ENCODE measurements around the gene SPC25. TPM values are rescaled to one million over a fixed set of nuclear protein-coding genes. Genes with fewer than 3 reads are reported as not detected.
A peak's percentile ranks its signal among the peaks of the same experiment; 100 is the strongest.

The SPC25 gene
- total and polyA plus RNA-seq, 9 of the 15 experiments (the other 6 are each of a cell fraction or from before 2014, with no cell fraction given) = 44.8 to 100 (median 75.0) TPM

- TF ChIP-seq E2F6 (IDR thresholded peaks at IDR 0.05; ENCODE audit: borderline replicate concordance in 1 of 2, extremely low read depth in 1 of 2, insufficient read depth in 1 of 2, insufficient read length in 1 of 2, low read depth in 1 of 2, low read length in 1 of 2, poor library complexity in 1 of 2, severe bottlenecking in 1 of 2) = no peak
- TF ChIP-seq SMAD4 (CRISPR knock-in tag; conservative IDR thresholded peaks at IDR 0.05) = 0 out of 2 replicates have a peak, but pooled peaks have one; percentile 15
- TF ChIP-seq ZNF696 (CRISPR knock-in tag; conservative IDR thresholded peaks at IDR 0.05) = no peak
- no peak for TF ChIP-seq CBFA2T3 (IDR thresholded peaks at IDR 0.05)
- no peak for TF ChIP-seq SMARCC2 (IDR thresholded peaks at IDR 0.05; ENCODE audit: low read depth)
- no peak for TF ChIP-seq E2F1 (CRISPR knock-in tag; IDR thresholded peaks at IDR 0.05)
- TF ChIP-seq CTBP1 (IDR thresholded peaks at IDR 0.05; ENCODE audit: borderline replicate concordance) = no peak
- 0 out of 2 replicates have a peak, but pooled peaks have one; percentile 39 for TF ChIP-seq MTA3 (IDR thresholded peaks at IDR 0.05; ENCODE audit: borderline replicate concordance)
- TF ChIP-seq NBN (IDR thresholded peaks at IDR 0.05; ENCODE audit: low read depth) = 0 out of 2 replicates have a peak, but pooled peaks have one; percentile 30
- TF ChIP-seq MYNN (IDR thresholded peaks at IDR 0.05) = no peak
- no peak for TF ChIP-seq MYNN (CRISPR knock-in tag; IDR thresholded peaks at IDR 0.05)
- no peak for TF ChIP-seq YBX1 (IDR thresholded peaks at IDR 0.05)
- 0 out of 2 replicates have a peak, but pooled peaks have one; percentile 15 for TF ChIP-seq POLR2AphosphoS5 (IDR thresholded peaks at IDR 0.05; ENCODE audit: control insufficient read depth, insufficient read depth, low read depth, low read length)
- no peak for TF ChIP-seq SRSF3 (IDR thresholded peaks at IDR 0.05; ENCODE audit: insufficient read depth, low read length)
- no peak for TF ChIP-seq NELFE (IDR thresholded peaks at IDR 0.05; ENCODE audit: insufficient read depth, insufficient read length)
- TF ChIP-seq ZNF407 (IDR thresholded peaks at IDR 0.05; ENCODE audit: low read depth) = no peak
- TF ChIP-seq ETV1 (tag; conservative IDR thresholded peaks at IDR 0.05; ENCODE audit: low read depth) = no peak
- peak; percentile 62 for TF ChIP-seq NFIX (CRISPR knock-in tag; IDR thresholded peaks at IDR 0.05; ENCODE audit: low read depth)
- TF ChIP-seq GABPB1 (CRISPR knock-in tag; IDR thresholded peaks at IDR 0.05) = peak; percentile 30; the same call in 1 of the 2 replicates
Measured at GRCh38 chr2:168849610-168850009, 40.6 kb downstream of the SPC25 start (continued).

Measured in K562 (cell line).